Adrenal gland (tissue), 5 donors: ENCODE results near the gene PRR5.

ENCODE experiments used
- POLR2A ChIP-seq, 2 donors: fragments of 450-650 bp; IDR thresholded peaks; one replicate each; pipeline ENCODE4 v1.6.1; 2017; ENCODE audit warnings: antibody characterized with exemption in 2 of 2, mild to moderate bottlenecking in 2 of 2, moderate library complexity in 1 of 2
- TF ChIP-seq, protein P1 (sequence below), 6 experiments: fragments of 450-650 bp in 4 of 6; fragments of 200-600 bp in 2 of 6; sonication (generic) in 1 of 6; IDR thresholded peaks; 1 replicate in 5 of 6; 2 replicates in 1 of 6; pipeline versions ENCODE4 v1.5.1 to v1.8.0; 2016 to 2021; ENCODE audit warnings: antibody characterized with exemption in 6 of 6, mild to moderate bottlenecking in 2 of 6, moderate library complexity in 1 of 6
- donor health status: DM: no; HTN: no; CAD: no.

DNA sequence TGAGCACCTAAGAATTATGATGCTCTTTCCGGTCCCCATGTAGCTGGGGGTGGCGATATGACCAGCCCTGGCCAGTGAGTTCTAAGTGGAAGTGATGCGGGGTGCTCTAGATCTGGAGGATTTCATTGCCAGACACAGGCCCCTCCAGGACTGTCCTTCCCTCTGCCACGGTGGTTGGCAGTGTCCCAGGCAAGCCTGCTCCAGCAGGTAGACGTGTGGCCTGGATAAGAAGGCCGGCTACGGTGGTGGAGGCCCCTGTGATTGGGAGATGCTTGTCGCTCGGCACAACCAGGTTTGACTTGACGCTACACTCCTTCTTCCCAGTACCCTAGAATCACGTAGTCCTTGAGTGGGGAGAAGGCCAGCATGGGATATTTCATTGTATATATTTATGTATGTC, 41.2 kb downstream of the PRR5 start:
- TF ChIP-seq, protein P1, sequence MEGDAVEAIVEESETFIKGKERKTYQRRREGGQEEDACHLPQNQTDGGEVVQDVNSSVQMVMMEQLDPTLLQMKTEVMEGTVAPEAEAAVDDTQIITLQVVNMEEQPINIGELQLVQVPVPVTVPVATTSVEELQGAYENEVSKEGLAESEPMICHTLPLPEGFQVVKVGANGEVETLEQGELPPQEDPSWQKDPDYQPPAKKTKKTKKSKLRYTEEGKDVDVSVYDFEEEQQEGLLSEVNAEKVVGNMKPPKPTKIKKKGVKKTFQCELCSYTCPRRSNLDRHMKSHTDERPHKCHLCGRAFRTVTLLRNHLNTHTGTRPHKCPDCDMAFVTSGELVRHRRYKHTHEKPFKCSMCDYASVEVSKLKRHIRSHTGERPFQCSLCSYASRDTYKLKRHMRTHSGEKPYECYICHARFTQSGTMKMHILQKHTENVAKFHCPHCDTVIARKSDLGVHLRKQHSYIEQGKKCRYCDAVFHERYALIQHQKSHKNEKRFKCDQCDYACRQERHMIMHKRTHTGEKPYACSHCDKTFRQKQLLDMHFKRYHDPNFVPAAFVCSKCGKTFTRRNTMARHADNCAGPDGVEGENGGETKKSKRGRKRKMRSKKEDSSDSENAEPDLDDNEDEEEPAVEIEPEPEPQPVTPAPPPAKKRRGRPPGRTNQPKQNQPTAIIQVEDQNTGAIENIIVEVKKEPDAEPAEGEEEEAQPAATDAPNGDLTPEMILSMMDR (IDR thresholded peaks at IDR 0.05): no peak
- no peak for TF ChIP-seq POLR2A (IDR thresholded peaks at IDR 0.05)
